Daoy (cell line): ENCODE data around the gene NR4A1. TPM values are rescaled to one million over a fixed set of nuclear protein-coding genes. Genes with fewer than 3 reads are reported as not detected.

ENCODE experiments used
- DNase-seq: peaks from one replicate; pipeline ENCODE4 v3.0.0-alpha.2; 2015; ENCODE audit warnings: low read depth
- total RNA-seq: library from RNA; depleted of rRNA; stranded (reverse); fragments of >200 nt; shearing (Covaris generic); gene quantifications from 2 replicates; pipeline ENCODE4 v1.2.3, GENCODE V29; 2014

NR4A1 gene
- total RNA-seq, 1 experiment from 2014 or later, result 1.1 TPM

- no peak for DNase-seq
Measured at GRCh38 chr12:52018433-52019112, 32.7 kb upstream of the NR4A1 start.

GRCh38 chr12:52019113-52019770 is 32.0 kb upstream of the NR4A1 start:
- DNase-seq, result no peak

- peak; percentile 63 for DNase-seq
Measured at GRCh38 chr12:52020539-52021336, 30.5 kb upstream of the NR4A1 start.

GRCh38 chr12:52022841-52023181 is 28.4 kb upstream of the NR4A1 start:
- DNase-seq, result peak; percentile 43

- DNase-seq, result peak; percentile 90
Measured at GRCh38 chr12:52023182-52023975, 27.9 kb upstream of the NR4A1 start.

- no peak for DNase-seq
Measured at GRCh38 chr12:52023976-52024688, 27.1 kb upstream of the NR4A1 start.

GRCh38 chr12:52024845-52025230 is 26.4 kb upstream of the NR4A1 start:
- no peak for DNase-seq

- no peak for DNase-seq
Measured at GRCh38 chr12:52026263-52026662, 25.0 kb upstream of the NR4A1 start.

GRCh38 chr12:52027085-52027843 is 24.0 kb upstream of the NR4A1 start:
- no peak for DNase-seq

- peak; percentile 73 for DNase-seq
Measured at GRCh38 chr12:52029685-52030084, 21.6 kb upstream of the NR4A1 start.

- DNase-seq, result no peak
Measured at GRCh38 chr12:52032446-52032803, 18.8 kb upstream of the NR4A1 start.

- peak; percentile 99 for DNase-seq
Measured at GRCh38 chr12:52032804-52033445, 18.3 kb upstream of the NR4A1 start.

- no peak for DNase-seq
Measured at GRCh38 chr12:52033446-52034140, 17.6 kb upstream of the NR4A1 start.

- no peak for DNase-seq
Measured at GRCh38 chr12:52035190-52035589, 16.1 kb upstream of the NR4A1 start.

GRCh38 chr12:52035926-52036325 is 15.3 kb upstream of the NR4A1 start:
- DNase-seq, result no peak

- DNase-seq, result peak; percentile 72
Measured at GRCh38 chr12:52036587-52037171, 14.6 kb upstream of the NR4A1 start.

- peak; percentile 45 for DNase-seq
Measured at GRCh38 chr12:52037248-52037861, 13.9 kb upstream of the NR4A1 start.

GRCh38 chr12:52038447-52038846 is 12.8 kb upstream of the NR4A1 start:
- DNase-seq, result no peak

- DNase-seq, result no peak
Measured at GRCh38 chr12:52041035-52041434, 10.2 kb upstream of the NR4A1 start.
